Measurements from ENCODE around the gene ADCY7. TPM values are rescaled to one million over a fixed set of nuclear protein-coding genes. Genes with fewer than 3 reads are reported as not detected.

The ADCY7 gene
- total RNA-seq, 1 experiment from 2014 or later: 5.9 TPM

- TF ChIP-seq CTCF (IDR thresholded peaks at IDR 0.05) (no peak), E2F5 (CRISPR knock-in tag; IDR thresholded peaks at IDR 0.05) (no peak), FOXP1 (CRISPR knock-in tag; IDR thresholded peaks at IDR 0.05; ENCODE audit: borderline replicate concordance) (no peak), TEAD1 (CRISPR knock-in tag; IDR thresholded peaks at IDR 0.05) (no peak), ZNF138 (CRISPR knock-in tag; conservative IDR thresholded peaks at IDR 0.05) (no peak), ZNF396 (CRISPR knock-in tag; IDR thresholded peaks at IDR 0.05; ENCODE audit: borderline replicate concordance) (no peak)
Observed at GRCh38 chr16:50334106-50334975, 68.0 kb downstream of the ADCY7 start (continued).

- Mint-ChIP-seq H3K4me1 (no peaks in the 10 kb centered on the region), H3K27ac (peak overlapping the region; percentile 73), H3K27me3 (ENCODE audit: low read depth) (no peaks in the 10 kb centered on the region), H3K4me3 (no peak overlapping the region), H3K36me3 (peaks cover 39% of the 10 kb centered on the region), H3K9me3 (0 out of 2 replicates have a peak, but pooled peaks cover 3% of the 10 kb centered on the region)
- ChIA-PET CTCF (no interaction called here), POLR2A (no interaction called here)
- ATAC-seq (no peak), DNase-seq (ENCODE audit: low spot score) (no peak)
- TF ChIP-seq USF2 (CRISPR knock-in tag; IDR thresholded peaks at IDR 0.05) (no peak), SOX15 (CRISPR knock-in tag; IDR thresholded peaks at IDR 0.05) (no peak), ESRRA (CRISPR knock-in tag; IDR thresholded peaks at IDR 0.05; ENCODE audit: borderline replicate concordance) (no peak), ZNF423 (CRISPR knock-in tag; IDR thresholded peaks at IDR 0.05) (no peak), FOXK1 (CRISPR knock-in tag; IDR thresholded peaks at IDR 0.05) (no peak), ARID4B (CRISPR knock-in tag; IDR thresholded peaks at IDR 0.05; ENCODE audit: borderline replicate concordance) (no peak), PRDM15 (CRISPR knock-in tag; IDR thresholded peaks at IDR 0.05) (no peak), NR2C2 (CRISPR knock-in tag; IDR thresholded peaks at IDR 0.05) (no peak), STAT6 (CRISPR knock-in tag; conservative IDR thresholded peaks at IDR 0.05; ENCODE audit: low read depth) (no peak), CBFB (CRISPR knock-in tag; IDR thresholded peaks at IDR 0.05; ENCODE audit: low read depth) (no peak), TEAD4 (CRISPR knock-in tag; IDR thresholded peaks at IDR 0.05) (no peak)
Observed at GRCh38 chr16:50335196-50335958, 69.0 kb downstream of the ADCY7 start.

Measured in WTC11 (cell line).